C4-2B (cell line): ENCODE data around the gene SPATA13.

Experiments used
- H3K27ac ChIP-seq: fragments of 450-650 bp; 2 replicates; pipeline ENCODE4 v1.5.1; 2017
- ZFX ChIP-seq: fragments of 450-650 bp; IDR thresholded peaks from 2 replicates; pipeline ENCODE4 v1.6.1; 2017
- TF ChIP-seq, protein P1 (sequence below): fragments of 450-650 bp; conservative IDR thresholded peaks from 2 replicates; pipeline ENCODE4 v1.5.1; 2017; ENCODE audit warnings: mild to moderate bottlenecking

SPATA13 gene

DNA sequence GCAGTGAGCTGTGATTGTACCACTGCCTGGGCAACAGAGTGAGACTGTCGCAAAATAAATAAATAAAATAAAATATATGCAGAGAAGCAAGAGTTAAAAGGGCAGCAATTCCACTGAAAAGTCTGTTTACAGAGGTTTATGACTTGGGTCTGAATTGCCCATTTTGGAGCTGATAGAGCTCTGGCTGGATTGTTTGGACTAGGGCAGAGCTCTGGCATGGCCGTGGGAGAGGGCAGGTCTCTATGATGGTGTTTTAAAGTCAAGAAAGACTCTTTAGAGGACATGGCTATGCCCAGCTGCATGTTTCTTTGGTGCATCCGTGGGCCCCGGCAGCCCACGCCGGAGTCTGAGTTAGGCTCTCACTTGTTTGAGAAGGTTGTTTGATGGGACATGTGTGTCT, 84.3 kb downstream of the SPATA13 start:
- TF ChIP-seq, protein P1, sequence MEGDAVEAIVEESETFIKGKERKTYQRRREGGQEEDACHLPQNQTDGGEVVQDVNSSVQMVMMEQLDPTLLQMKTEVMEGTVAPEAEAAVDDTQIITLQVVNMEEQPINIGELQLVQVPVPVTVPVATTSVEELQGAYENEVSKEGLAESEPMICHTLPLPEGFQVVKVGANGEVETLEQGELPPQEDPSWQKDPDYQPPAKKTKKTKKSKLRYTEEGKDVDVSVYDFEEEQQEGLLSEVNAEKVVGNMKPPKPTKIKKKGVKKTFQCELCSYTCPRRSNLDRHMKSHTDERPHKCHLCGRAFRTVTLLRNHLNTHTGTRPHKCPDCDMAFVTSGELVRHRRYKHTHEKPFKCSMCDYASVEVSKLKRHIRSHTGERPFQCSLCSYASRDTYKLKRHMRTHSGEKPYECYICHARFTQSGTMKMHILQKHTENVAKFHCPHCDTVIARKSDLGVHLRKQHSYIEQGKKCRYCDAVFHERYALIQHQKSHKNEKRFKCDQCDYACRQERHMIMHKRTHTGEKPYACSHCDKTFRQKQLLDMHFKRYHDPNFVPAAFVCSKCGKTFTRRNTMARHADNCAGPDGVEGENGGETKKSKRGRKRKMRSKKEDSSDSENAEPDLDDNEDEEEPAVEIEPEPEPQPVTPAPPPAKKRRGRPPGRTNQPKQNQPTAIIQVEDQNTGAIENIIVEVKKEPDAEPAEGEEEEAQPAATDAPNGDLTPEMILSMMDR = no peak
- no peak for TF ChIP-seq ZFX
- no peak overlapping the region for H3K27ac ChIP-seq

DNA sequence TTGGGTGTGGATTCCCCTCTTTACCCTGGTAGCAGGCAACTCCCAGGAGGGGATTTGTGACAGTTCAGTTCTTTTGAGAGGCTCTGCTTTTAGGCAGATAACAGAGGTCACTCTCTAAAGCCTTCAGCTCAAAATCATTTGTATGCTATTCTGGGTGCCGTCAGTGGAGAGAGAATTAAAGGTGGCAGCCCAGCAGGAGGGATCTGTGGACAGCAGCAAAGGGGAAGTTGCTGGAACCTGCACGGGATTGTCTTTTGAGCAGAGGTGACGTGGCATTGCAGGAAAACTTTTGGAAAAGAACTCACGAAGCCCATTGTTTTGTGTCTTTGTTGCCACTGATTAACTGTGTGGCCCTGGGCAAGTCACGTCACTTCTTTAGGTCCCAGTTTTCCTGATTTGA, 86.5 kb downstream of the SPATA13 start:
- H3K27ac ChIP-seq = no peak overlapping the region
- TF ChIP-seq, protein P1 = no peak
- no peak for TF ChIP-seq ZFX

DNA sequence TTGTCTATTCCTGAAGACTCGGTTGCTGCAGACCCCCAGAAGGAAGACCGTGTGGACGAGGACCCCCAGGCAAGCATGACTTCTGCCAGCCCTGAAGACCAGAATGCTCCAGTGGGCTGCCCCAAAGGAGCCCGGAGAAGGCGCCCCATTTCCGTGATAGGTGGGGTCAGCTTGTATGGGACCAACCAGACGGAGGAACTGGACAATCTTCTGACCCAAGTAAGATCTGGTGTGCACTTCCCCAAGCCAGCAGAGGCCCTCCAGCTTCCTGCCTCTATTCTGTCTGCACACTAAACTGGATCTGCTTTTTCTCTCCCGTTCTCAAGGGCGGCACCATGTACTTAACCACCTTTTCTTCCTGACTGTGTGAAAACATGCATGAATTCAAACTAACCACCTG, 89.1 kb downstream of the SPATA13 start:
- no peak overlapping the region for H3K27ac ChIP-seq
- TF ChIP-seq, protein P1 = no peak
- TF ChIP-seq ZFX = no peak

DNA sequence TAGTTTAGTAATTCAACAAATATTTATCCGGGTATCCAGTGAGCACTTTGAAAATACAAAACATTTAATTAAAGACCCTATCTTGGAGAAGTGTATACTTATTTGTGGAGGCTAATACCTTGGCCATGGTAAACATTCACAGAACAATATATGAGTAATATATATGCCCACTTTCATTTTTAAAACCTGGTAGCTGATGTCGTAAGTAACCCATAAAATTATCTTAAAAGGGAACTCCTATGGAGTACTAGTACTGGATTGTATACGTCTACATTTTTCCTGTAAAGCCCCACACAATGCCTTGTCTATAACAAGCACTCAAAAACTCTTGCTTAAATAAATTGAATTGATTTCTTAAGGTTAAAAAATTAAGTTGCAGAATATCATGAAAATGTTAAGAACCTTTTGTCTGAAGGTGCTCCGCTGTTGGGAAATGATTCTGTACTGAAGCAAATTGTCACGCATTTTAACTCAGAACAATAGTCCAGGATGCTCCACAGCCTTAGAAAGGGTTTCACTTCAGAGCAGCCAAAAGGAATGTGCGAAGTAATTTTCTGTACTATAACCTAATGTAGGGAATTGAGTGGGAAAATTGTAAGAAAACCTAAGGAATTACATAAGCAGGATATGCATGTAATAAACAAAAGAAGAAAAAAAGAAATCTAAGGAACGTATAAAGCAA, 90.0 kb downstream of the SPATA13 start:
- H3K27ac ChIP-seq = no peak overlapping the region
- TF ChIP-seq, protein P1 = no peak
- no peak for TF ChIP-seq ZFX

DNA sequence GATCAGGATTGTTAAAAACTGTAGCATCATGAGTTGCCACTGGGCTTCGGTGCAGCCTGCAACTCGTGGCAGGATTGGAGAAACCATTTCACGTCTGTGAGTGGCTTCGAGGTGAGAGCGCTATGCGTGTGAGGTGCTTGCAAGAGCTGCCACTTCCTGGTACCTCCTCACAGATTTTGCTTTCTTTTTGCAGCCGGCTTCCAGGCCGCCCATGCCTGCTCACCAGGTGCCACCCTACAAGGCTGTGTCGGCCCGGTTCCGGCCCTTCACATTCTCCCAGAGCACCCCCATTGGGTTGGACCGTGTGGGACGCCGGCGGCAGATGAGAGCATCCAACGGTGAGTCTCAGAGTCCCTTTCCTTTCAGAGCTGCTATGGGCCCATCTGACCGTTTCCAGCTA, 91.0 kb downstream of the SPATA13 start:
- no peak overlapping the region for H3K27ac ChIP-seq
- TF ChIP-seq, protein P1 = no peak
- TF ChIP-seq ZFX = no peak

DNA sequence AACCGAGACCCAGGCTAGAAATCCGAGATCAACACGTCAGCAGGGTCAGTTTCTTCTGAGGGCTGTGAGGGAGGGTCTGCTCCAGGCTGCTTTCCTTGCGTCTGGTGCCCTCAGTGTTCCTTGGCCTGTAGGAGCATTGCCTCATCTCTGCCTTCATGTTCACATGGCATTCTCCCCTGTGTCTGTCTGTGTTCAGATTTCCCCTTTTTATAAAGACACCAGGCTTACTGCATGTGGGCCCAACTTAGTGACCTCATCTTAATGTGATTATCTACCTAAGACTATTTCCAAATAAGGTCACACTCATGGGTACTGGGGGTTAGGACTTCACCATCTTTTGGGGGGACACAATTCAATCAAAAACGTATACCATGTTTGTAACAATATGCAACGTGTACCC, 91.6 kb downstream of the SPATA13 start:
- no peak overlapping the region for H3K27ac ChIP-seq
- TF ChIP-seq ZFX = no peak
- TF ChIP-seq, protein P1 = no peak

DNA sequence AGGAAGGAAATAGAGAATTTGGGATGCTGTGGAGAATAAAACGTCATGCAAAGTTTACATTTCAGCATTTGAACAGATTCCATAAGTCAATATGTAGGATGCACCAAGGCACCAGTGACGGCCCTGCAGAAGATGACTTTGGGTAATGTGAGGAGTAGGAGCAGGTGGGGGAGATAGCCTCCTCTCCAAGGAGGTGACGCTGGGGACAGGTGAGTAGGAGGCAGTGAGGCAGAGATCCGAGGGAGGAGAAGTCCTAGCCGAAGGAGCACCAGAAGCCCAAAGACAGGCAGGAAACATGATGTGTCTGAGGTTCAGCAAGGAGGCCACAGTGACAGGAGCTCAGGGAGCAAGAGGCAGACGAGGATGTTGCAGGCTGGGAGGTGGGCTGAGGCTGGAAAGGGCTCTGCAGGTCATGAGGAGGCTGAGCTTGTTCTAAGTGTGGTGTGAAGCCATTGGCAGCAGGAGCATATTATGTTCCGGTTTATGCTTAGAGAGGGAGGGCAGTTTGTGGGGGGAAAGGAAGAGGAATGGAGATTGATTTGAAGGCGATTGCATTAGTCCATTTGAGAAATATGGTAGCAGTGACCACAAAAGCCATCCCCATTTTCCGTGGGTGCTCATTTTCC, 93.1 kb downstream of the SPATA13 start:
- TF ChIP-seq, protein P1 = no peak
- TF ChIP-seq ZFX = no peak
- no peak overlapping the region for H3K27ac ChIP-seq
